Fibroblast of skin of right quadriceps (primary cell): ENCODE measurements around the gene SERPINA10.
"Not testable (repeated sequence)": the region's sequence is repeated elsewhere in the genome, so short reads cannot be mapped to it uniquely, and the experiment has no call there.

Experiments used
- DNase-seq: peaks from one replicate; pipeline ENCODE4 v3.0.0-alpha.2; 2013

Gene SERPINA10

GRCh38 chr14:94312481-94313246 lies 19.6 kb upstream of the SERPINA10 start:
- no peak for DNase-seq

GRCh38 chr14:94310248-94310647 lies 17.2 kb upstream of the SERPINA10 start:
- DNase-seq = no peak

GRCh38 chr14:94309721-94310120 lies 16.7 kb upstream of the SERPINA10 start:
- no peak for DNase-seq

DNA sequence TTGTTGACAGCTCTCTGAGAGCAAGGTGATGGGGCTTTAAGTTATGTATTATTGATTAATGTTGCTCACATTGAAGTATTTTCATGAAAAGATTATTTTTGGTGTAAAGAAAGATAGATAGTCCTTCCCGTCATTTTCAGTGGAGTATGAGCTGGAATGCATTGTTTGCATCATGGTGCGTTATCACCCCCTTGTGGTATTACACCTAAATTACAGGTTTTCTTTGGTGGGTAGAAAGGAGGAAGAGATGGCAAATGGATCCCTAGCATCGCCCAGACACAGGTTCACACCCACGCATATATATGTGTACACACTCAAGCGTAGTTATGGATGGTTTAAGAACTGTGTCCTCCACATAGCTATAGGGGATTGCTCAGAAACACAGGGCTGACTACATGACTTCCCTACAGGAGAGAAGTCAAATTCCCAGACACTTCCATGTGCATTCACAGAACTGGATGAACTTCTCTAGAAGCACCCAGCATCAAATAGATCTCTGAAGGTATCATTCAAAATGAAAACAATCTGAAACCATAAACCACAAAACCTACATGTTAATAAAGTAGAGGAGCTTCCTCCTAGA lies 14.4 kb upstream of the SERPINA10 start:
- DNase-seq = peak; percentile 12

DNA sequence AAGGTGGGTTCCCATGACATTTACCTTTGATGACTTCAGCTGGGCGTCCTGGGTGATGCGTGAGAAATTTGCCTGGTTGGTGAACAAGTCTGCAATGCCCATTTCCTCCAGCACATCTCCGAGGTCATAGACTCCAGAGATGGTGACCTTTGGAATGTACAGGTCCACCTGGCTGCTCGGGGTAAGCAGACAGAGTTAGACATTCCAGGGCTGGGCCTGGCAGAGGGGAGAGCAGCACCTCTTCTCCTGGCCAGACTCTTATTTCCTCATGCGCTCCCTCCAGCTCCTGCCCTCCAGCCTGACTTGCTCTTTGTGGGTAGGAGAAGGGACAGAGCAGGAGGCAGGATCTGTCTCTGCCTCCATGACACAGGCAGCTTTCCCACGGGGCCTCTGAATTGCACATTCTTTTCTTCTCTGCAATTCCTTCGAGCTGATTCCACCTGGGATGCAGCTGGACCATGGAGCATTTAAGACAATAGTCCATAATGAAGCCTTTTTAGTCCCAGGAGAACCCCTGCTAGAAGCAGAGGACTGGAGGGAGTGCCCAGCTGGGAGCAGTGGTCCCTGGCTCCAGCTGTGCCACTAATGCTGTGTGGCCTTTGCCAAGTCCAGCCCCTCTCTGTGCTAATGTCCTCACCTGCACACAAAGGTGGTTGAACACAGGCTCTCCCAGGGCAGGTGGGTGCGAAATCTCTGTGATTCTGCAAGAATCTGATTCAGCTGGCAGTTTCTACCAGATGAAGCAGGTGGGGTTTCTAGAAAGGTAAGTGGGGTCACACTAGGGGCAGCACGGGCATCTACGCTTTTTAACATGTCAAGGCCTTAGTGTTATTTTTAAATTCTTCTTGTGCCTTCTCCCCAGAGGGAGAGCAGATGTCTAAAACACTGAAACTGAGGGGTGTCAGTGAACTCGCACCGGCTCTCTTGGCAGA lies 13.2 kb upstream of the SERPINA10 start:
- DNase-seq = no peak

DNA sequence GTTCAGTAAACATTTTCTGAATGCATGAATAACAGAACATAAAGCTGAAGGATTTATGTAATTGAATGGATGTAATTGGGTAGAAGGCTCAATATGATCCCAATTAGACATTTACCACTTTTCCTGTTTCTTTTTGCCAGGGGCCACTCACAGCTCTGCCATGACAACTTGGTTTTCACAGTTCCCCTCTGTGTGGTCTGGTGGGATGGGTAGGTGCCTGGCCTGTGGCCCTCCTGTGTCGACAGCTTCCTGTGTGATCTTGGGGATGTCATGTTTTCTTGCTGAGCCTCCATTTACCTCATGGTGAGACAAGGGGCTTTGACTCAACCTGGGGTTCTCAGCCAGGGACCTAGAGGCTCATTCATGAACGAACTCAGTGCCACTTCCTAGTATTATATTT lies 12.6 kb upstream of the SERPINA10 start:
- DNase-seq = no peak

DNA sequence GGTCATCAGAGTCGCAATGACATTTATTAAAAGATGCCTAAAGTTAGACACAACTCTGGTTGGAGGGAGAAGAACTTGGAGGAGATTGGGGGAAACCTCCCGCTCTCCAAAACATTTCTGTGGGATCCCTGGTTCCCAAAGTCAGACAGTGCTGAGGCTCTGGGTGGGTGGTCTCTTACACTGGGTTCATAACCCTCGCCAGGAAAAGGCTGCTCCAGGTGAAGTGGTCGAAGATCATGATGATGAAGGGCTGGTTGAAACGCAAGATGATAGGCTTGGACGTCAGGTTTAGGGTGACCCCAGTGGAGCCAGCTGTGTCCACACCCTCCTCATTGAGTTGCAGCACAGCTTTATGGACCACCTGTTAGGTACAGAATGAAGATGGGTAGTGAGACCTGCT lies 11.2 kb upstream of the SERPINA10 start:
- DNase-seq = no peak

DNA sequence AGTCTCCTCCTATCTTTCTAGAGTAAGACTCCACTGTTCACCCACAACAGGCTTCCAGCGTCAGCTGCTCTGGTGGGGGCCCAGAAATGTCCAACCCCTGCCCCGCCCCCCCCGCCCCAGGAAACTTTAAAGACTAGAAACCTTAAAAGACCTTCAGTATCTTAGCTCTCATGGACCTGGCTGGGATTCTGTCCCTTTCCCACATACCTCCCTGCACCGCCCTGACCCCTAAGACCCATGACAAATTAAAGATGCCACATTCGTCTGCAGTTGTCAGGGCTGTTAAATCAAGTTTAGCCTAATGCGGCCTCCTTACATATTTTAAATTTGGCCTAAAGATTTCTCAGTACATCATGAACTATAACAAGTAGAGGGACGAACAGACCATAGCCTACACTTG lies 10.0 kb upstream of the SERPINA10 start:
- no peak for DNase-seq

- no peak for DNase-seq
These were observed 5.1 kb upstream of the SERPINA10 start for GRCh38 chr14:94298130-94298529.

- not testable (repeated sequence) for DNase-seq
These were observed 3.1 kb upstream of the SERPINA10 start for GRCh38 chr14:94296181-94296545.

GRCh38 chr14:94295360-94296180 lies 2.5 kb upstream of the SERPINA10 start:
- DNase-seq = no peak

- DNase-seq = no peak
These were observed 483 bp upstream of the SERPINA10 start for GRCh38 chr14:94293578-94293924.

DNA sequence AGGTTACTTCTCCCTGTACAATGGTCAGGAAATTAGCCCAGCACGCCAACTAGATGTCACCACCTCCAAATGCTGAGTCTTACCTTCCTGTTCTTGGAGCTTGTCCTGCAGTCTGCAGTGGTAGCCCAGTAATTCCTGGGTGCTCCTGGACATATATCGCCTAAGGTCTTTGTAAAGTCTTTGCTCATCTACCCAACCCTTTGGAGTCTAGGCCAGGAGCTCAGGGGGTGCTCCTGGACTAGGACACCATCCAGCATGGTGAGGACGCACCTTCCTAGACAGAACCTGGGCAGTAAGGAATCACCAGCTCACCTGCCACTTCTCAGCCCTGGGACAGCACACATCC lies 569 bp downstream of the SERPINA10 start:
- DNase-seq = no peak

DNA sequence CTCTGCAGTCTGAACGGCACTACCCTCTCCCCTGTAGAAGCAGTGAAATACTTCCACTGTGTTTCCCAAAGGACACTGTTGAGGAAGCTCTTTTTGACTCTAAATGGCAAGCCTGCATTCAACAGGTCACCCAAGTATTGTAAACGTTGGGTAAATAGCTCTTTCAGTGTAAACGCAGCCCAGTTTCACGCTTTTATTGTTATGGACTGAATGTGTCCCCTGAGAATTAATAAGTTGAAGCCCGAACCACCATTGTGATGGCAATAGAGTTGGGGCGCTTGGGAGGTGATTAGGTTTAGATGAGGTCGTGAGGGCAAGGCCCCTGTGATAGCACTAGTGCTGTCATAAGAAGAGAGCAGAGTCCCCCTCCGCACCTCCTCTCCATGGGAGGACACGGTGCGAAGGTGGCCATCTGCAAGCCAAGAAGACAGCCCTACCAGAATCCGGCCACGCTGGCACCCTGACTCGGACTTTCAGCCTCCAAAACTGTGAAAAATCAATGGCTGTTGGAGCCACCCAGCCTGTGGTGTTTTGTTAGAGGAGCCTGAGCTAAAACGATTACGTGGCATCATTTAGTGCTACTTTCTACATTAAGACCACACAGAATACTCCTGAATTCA lies 1.1 kb downstream of the SERPINA10 start:
- DNase-seq = no peak

GRCh38 chr14:94291159-94291905 lies 1.7 kb downstream of the SERPINA10 start:
- DNase-seq = no peak

DNA sequence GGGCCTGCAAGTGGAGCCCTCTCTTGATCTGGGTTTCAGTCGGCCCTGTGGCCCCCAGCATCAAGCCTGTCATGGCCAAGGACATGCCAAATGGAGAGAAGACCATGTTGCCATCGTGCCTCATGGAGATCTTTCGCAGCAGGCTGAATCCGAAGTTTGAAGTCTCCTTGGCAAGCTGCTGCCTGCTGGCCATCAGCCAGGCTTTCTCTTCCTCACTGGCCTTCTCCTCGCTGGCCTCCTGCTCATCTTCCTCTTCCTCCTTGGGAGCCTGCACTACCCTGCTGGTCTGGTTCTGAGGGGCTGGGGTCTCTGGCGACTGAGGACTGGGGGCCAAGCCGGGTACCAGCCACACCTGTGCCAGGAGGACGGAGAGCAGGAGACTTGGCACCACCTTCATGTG lies 2.9 kb downstream of the SERPINA10 start:
- no peak for DNase-seq

GRCh38 chr14:94288610-94289465 lies 4.2 kb downstream of the SERPINA10 start:
- no peak for DNase-seq

- DNase-seq = no peak
These were observed 7.9 kb downstream of the SERPINA10 start for GRCh38 chr14:94285158-94285557.

DNA sequence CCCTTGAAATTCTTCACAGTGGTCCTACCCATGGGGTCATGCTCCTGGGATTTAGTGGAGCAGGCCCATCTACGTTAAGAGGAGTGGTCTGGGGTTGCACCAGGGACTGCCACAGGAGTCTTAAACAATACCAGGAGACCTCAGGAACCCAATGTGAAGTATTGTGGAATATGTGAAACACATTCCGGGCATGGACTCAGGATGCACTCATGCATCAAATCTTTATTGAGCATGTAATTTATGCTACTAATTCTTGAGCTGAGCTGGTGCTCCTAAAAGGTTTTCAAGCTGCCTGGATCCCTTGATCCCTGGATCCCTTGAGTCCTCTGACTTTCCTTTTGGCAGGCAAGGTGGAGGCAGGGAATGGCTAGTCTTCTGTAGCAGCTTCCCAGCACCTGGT lies 8.8 kb downstream of the SERPINA10 start:
- DNase-seq = no peak

DNA sequence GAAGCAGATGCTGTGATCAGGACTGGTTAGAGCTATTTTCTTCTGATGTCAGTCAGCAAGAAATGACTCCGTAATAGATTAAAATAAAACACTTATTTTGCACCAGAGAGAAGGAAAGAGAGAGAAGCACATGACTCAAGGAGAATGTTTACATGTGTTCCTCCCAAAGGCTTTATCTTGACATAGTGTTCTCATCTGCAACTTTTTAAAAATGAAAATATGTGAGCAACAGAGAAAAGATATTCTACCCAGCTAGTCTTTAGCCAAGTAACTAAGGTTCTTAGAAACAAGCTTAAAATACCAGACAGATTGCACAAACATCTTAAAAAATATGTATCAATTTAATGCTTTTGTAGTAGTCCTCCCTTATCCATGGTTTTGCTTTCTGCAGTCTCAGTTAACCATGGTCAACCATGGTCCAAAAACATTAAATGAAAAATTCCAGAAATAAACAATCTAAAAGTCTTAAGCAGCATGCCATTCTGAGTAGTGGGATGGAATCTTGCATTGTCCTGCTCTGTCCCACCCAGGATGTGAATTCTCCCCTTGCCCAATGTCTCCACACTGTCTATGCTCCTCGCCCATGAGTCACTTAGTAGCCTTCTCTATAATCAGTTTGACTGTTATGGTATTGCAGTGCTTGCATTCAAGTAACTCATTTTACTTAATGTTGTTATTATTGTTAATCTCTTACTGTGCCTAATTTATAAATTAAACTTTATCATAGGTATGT lies 9.9 kb downstream of the SERPINA10 start:
- DNase-seq = peak; percentile 15
